ENCODE data around the gene JPH3. TPM values are rescaled to one million over a fixed set of nuclear protein-coding genes. Genes with fewer than 3 reads are reported as not detected.

The JPH3 gene
- total RNA-seq, 2 experiments from 2014 or later = 0.07 to 0.14 TPM

- no peaks in the 10 kb centered on the region for H3K36me3 Mint-ChIP-seq (ENCODE audit: low read depth)
- H3K27me3 Mint-ChIP-seq (ENCODE audit: low read depth) = no peaks in the 10 kb centered on the region
- no peak overlapping the region for H3K4me3 Mint-ChIP-seq
- no peak for DNase-seq
- no peak overlapping the region for H3K27ac Mint-ChIP-seq
- H3K9me3 Mint-ChIP-seq = no peaks in the 10 kb centered on the region
- H3K4me1 Mint-ChIP-seq (ENCODE audit: low read depth) = no peaks in the 10 kb centered on the region
- CTCF ChIA-PET = interaction anchor here (0.9 to 2.0 kb wide), 2 partner anchors 11 to 14 kb away, joined by 3 to 5 read pairs; no protein-coding TSS in a partner anchor
- intact Hi-C loops (cut with micrococcal nuclease) = no loop called here
Observed at GRCh38 chr16:87625241-87625797, 23.0 kb downstream of the JPH3 start.

- no peak for DNase-seq
- intact Hi-C loops (cut with micrococcal nuclease) = no loop called here
- no peaks in the 10 kb centered on the region for H3K27me3 Mint-ChIP-seq (ENCODE audit: low read depth)
- no peak overlapping the region for H3K4me3 Mint-ChIP-seq
- H3K4me1 Mint-ChIP-seq (ENCODE audit: low read depth) = no peaks in the 10 kb centered on the region
- H3K36me3 Mint-ChIP-seq (ENCODE audit: low read depth) = no peaks in the 10 kb centered on the region
- H3K27ac Mint-ChIP-seq = no peak overlapping the region
- H3K9me3 Mint-ChIP-seq = peaks cover 10% of the 10 kb centered on the region
- CTCF ChIA-PET = interaction anchor here (1.6 kb wide), 1 partner anchor 9 kb away, joined by 8 read pairs; no protein-coding TSS in a partner anchor
Observed at GRCh38 chr16:87626401-87626800, 24.1 kb downstream of the JPH3 start.

- CTCF ChIA-PET = interaction anchor here (1.6 kb wide), 1 partner anchor 8 kb away, joined by 8 read pairs; no protein-coding TSS in a partner anchor
- Mint-ChIP-seq H3K4me3 (no peak overlapping the region), H3K9me3 (peaks cover 12% of the 10 kb centered on the region), H3K27me3 (ENCODE audit: low read depth) (no peaks in the 10 kb centered on the region), H3K36me3 (ENCODE audit: low read depth) (no peaks in the 10 kb centered on the region), H3K4me1 (ENCODE audit: low read depth) (no peaks in the 10 kb centered on the region), H3K27ac (no peak overlapping the region)
- no peak for DNase-seq
- intact Hi-C loops (cut with micrococcal nuclease) = no loop called here
Observed at GRCh38 chr16:87626905-87627304, 24.6 kb downstream of the JPH3 start.

GRCh38 chr16:87627542-87628245 lies 25.4 kb downstream of the JPH3 start:
- intact Hi-C loops (cut with micrococcal nuclease) = no loop called here
- Mint-ChIP-seq H3K4me3 (no peak overlapping the region), H3K27me3 (ENCODE audit: low read depth) (no peaks in the 10 kb centered on the region), H3K36me3 (ENCODE audit: low read depth) (no peaks in the 10 kb centered on the region), H3K4me1 (ENCODE audit: low read depth) (no peaks in the 10 kb centered on the region), H3K27ac (no peak overlapping the region), H3K9me3 (peaks cover 12% of the 10 kb centered on the region)
- CTCF ChIA-PET = interaction anchor here (1.6 kb wide), 1 partner anchor 8 kb away, joined by 8 read pairs; no protein-coding TSS in a partner anchor
- no peak for DNase-seq

GRCh38 chr16:87628246-87628923 lies 26.1 kb downstream of the JPH3 start:
- Mint-ChIP-seq H3K27ac (no peak overlapping the region), H3K36me3 (ENCODE audit: low read depth) (no peaks in the 10 kb centered on the region), H3K4me1 (ENCODE audit: low read depth) (no peaks in the 10 kb centered on the region), H3K9me3 (peaks cover 12% of the 10 kb centered on the region), H3K27me3 (ENCODE audit: low read depth) (no peaks in the 10 kb centered on the region), H3K4me3 (no peak overlapping the region)
- intact Hi-C loops (cut with micrococcal nuclease) = no loop called here
- no peak for DNase-seq
- CTCF ChIA-PET = no interaction called here

GRCh38 chr16:87628940-87629339 lies 26.6 kb downstream of the JPH3 start:
- Mint-ChIP-seq H3K27ac (no peak overlapping the region), H3K36me3 (ENCODE audit: low read depth) (no peaks in the 10 kb centered on the region), H3K27me3 (ENCODE audit: low read depth) (no peaks in the 10 kb centered on the region), H3K4me3 (no peak overlapping the region), H3K4me1 (ENCODE audit: low read depth) (no peaks in the 10 kb centered on the region), H3K9me3 (peaks cover 12% of the 10 kb centered on the region)
- no peak for DNase-seq
- CTCF ChIA-PET = interaction anchor here (0.5 kb wide), 1 partner anchor 373 kb away, joined by 4 read pairs; no protein-coding TSS in a partner anchor
- intact Hi-C loops (cut with micrococcal nuclease) = no loop called here

- CTCF ChIA-PET = interaction anchor here (0.8 to 1.0 kb wide), 3 partner anchors 9 to 237 kb away, joined by 3 read pairs; no protein-coding TSS in a partner anchor
- H3K27me3 Mint-ChIP-seq (ENCODE audit: low read depth) = no peaks in the 10 kb centered on the region
- intact Hi-C loops (cut with micrococcal nuclease) = no loop called here
Observed at GRCh38 chr16:87631067-87631466, 28.8 kb downstream of the JPH3 start.

GRCh38 chr16:87634411-87634810 lies 32.1 kb downstream of the JPH3 start:
- H3K9me3 Mint-ChIP-seq = peaks cover 12% of the 10 kb centered on the region
- CTCF ChIA-PET = interaction anchor here (1.2 to 4.2 kb wide), 11 partner anchors 8 to 316 kb away, joined by 3 to 39 read pairs (median 7); partner anchors contain the start of gene MAP1LC3B
- H3K27ac Mint-ChIP-seq = no peak overlapping the region
- H3K4me1 Mint-ChIP-seq (ENCODE audit: low read depth) = peaks cover 15% of the 10 kb centered on the region
- H3K4me3 Mint-ChIP-seq = no peak overlapping the region
- no peak for DNase-seq
- H3K36me3 Mint-ChIP-seq (ENCODE audit: low read depth) = no peaks in the 10 kb centered on the region
- no peaks in the 10 kb centered on the region for H3K27me3 Mint-ChIP-seq (ENCODE audit: low read depth)
- intact Hi-C loops (cut with micrococcal nuclease) = no loop called here

More at GRCh38 chr16:87631067-87631466, 28.8 kb downstream of the JPH3 start:
- H3K4me3 Mint-ChIP-seq = no peak overlapping the region
- peaks cover 11% of the 10 kb centered on the region for H3K4me1 Mint-ChIP-seq (ENCODE audit: low read depth)
- no peak for DNase-seq
- no peaks in the 10 kb centered on the region for H3K36me3 Mint-ChIP-seq (ENCODE audit: low read depth)
- H3K27ac Mint-ChIP-seq = no peak overlapping the region
- H3K9me3 Mint-ChIP-seq = peaks cover 12% of the 10 kb centered on the region

- Mint-ChIP-seq H3K4me3 (peak overlapping the region; percentile 57), H3K27me3 (ENCODE audit: low read depth) (no peaks in the 10 kb centered on the region), H3K9me3 (peaks cover 10% of the 10 kb centered on the region), H3K36me3 (ENCODE audit: low read depth) (no peaks in the 10 kb centered on the region), H3K27ac (no peak overlapping the region), H3K4me1 (ENCODE audit: low read depth) (peaks cover 15% of the 10 kb centered on the region)
- CTCF ChIA-PET = interaction anchor here (0.5 to 4.2 kb wide), 62 partner anchors 9 to 1072 kb away, joined by 3 to 39 read pairs (median 4); partner anchors contain the start of genes C16orf95, FBXO31 and MAP1LC3B
- DNase-seq = peak; percentile 88
- intact Hi-C loops (cut with micrococcal nuclease) = loop anchor here (1.0 to 5.0 kb wide), 8 partner anchors 47 to 432 kb away; partner anchors contain the start of gene C16orf95
Observed at GRCh38 chr16:87635541-87636049, 33.3 kb downstream of the JPH3 start.

- Mint-ChIP-seq H3K27ac (no peak overlapping the region), H3K4me3 (peak overlapping the region; percentile 57), H3K36me3 (ENCODE audit: low read depth) (no peaks in the 10 kb centered on the region), H3K27me3 (ENCODE audit: low read depth) (no peaks in the 10 kb centered on the region), H3K9me3 (peaks cover 4% of the 10 kb centered on the region), H3K4me1 (ENCODE audit: low read depth) (peaks cover 15% of the 10 kb centered on the region)
- peak; percentile 94 for DNase-seq
- CTCF ChIA-PET = interaction anchor here (0.7 to 4.2 kb wide), 56 partner anchors 9 to 1073 kb away, joined by 3 to 39 read pairs (median 4); partner anchors contain the start of genes C16orf95, FBXO31, KLHDC4 and MAP1LC3B
- intact Hi-C loops (cut with micrococcal nuclease) = loop anchor here (1.0 to 5.0 kb wide), 6 partner anchors 48 to 433 kb away; partner anchors contain the start of gene C16orf95
Observed at GRCh38 chr16:87636050-87636684, 33.9 kb downstream of the JPH3 start.

GRCh38 chr16:87636741-87637140 lies 34.4 kb downstream of the JPH3 start:
- no peak overlapping the region for H3K4me3 Mint-ChIP-seq
- peaks cover 15% of the 10 kb centered on the region for H3K4me1 Mint-ChIP-seq (ENCODE audit: low read depth)
- no peaks in the 10 kb centered on the region for H3K36me3 Mint-ChIP-seq (ENCODE audit: low read depth)
- intact Hi-C loops (cut with micrococcal nuclease) = loop anchor here (1.0 to 5.0 kb wide), 6 partner anchors 48 to 433 kb away; partner anchors contain the start of gene C16orf95
- no peak for DNase-seq
- CTCF ChIA-PET = interaction anchor here (0.8 to 4.2 kb wide), 43 partner anchors 10 to 1073 kb away, joined by 3 to 39 read pairs (median 5); partner anchors contain the start of genes C16orf95, FBXO31, KLHDC4 and MAP1LC3B
- no peaks in the 10 kb centered on the region for H3K9me3 Mint-ChIP-seq
- no peak overlapping the region for H3K27ac Mint-ChIP-seq
- H3K27me3 Mint-ChIP-seq (ENCODE audit: low read depth) = no peaks in the 10 kb centered on the region
